K562 (cell line): ENCODE measurements around the gene RREB1. TPM values are rescaled to one million over a fixed set of nuclear protein-coding genes. Genes with fewer than 3 reads are reported as not detected.

Experiments used
- HLTF ChIP-seq: fragments of 450-650 bp; IDR thresholded peaks from 2 replicates; pipeline ENCODE4 v1.6.1; 2016
- MGA ChIP-seq: fragments of 450-650 bp; IDR thresholded peaks from 2 replicates; pipeline ENCODE4 v1.6.1; 2016; ENCODE audit warnings: mild to moderate bottlenecking, moderate library complexity
- MTA2 ChIP-seq: fragments of 450-650 bp; IDR thresholded peaks from 2 replicates; pipeline ENCODE4 v1.6.1; 2016; ENCODE audit warnings: low read depth
- POLR2G ChIP-seq: fragments of 200-400 bp; formaldehyde crosslinking; IDR thresholded peaks from 2 replicates; pipeline ENCODE4 v1.6.1; 2017; ENCODE audit warnings: low read depth, mild to moderate bottlenecking, antibody characterized with exemption, low read length, moderate library complexity
- SMARCE1 ChIP-seq: fragments of 450-650 bp; IDR thresholded peaks from 2 replicates; pipeline ENCODE4 v1.7.1; 2016; ENCODE audit warnings: mild to moderate bottlenecking
- VEZF1 ChIP-seq: fragments of 200-800 bp; sonication (Bioruptor generic); IDR thresholded peaks from 2 replicates; pipeline ENCODE4 v1.6.1; 2017; ENCODE audit warnings: missing genetic modification characterization, missing compliant biosample characterization
- ZBTB11 ChIP-seq, 3 experiments: fragments of 200-800 bp in 1 of 3; fragments of 250-450 bp in 1 of 3; fragments of 450-650 bp in 1 of 3; sonication (Bioruptor Pico) in 1 of 3; sonication (Bioruptor generic) in 1 of 3; formaldehyde crosslinking in 1 of 3; IDR thresholded peaks; 2 replicates each; pipeline versions ENCODE4 v1.6.1 to v1.8.0; 2016 to 2022; ENCODE audit warnings: mild to moderate bottlenecking in 2 of 3, missing genetic modification characterization in 2 of 3, missing compliant biosample characterization in 1 of 3, moderate library complexity in 1 of 3
- ZNF239 ChIP-seq: fragments of 250-450 bp; sonication (Bioruptor Pico); IDR thresholded peaks from 2 replicates; pipeline ENCODE4 v1.4.0; 2020; ENCODE audit warnings: mild to moderate bottlenecking
- ZNF668 ChIP-seq: fragments of 250-450 bp; sonication (Bioruptor Pico); IDR thresholded peaks from 2 replicates; pipeline ENCODE4 v1.8.0; 2022; ENCODE audit warnings: mild to moderate bottlenecking, inconsistent platforms
- polyA plus RNA-seq, 8 experiments: library from polyadenylated mRNA; depleted of rRNA in 4 of 8; stranded (reverse) in 5 of 8; unstranded in 3 of 8; fragments of >200 nt; fragmentation: Nextera tagmentation in 2 of 8; fragmentation: Illumina TruSeq in 1 of 8; extraction: Ambion mirVana in 2 of 8; extraction: Trizol in 1 of 8; gene quantifications; 2 replicates each; pipeline versions ENCODE4 v1.2.1 to v1.2.3, GENCODE V29; 2011 to 2014; ENCODE audit warnings: inconsistent platforms in 1 of 8, missing spikeins in 1 of 8
- total RNA-seq, 7 experiments: library from RNA; depleted of rRNA in 6 of 7; stranded (reverse); fragments of >200 nt in 6 of 7; fragmentation: Illumina TruSeq in 2 of 7; extraction: Trizol in 2 of 7; gene quantifications; 2 replicates each; pipeline versions ENCODE4 v1.2.1 to v1.2.3, GENCODE V29; 2011 to 2021; ENCODE audit warnings: low replicate concordance in 1 of 7

Gene RREB1
- total and polyA plus RNA-seq, 9 of the 15 experiments (the other 6 are each of a cell fraction or from before 2014, with no cell fraction given) = 3.3 to 64.2 (median 19.3) TPM

GRCh38 chr6:7147051-7147671 is 39.4 kb downstream of the RREB1 start (continued):
- TF ChIP-seq MGA (peak; percentile 44; the same call in 1 of the 2 replicates), ZNF668 (CRISPR knock-in tag) (peak; percentile 60; the same call in 1 of the 2 replicates), ZBTB11 (CRISPR knock-in tag; IDR thresholded peaks at IDR 0.05) (no peak), HLTF (0 out of 2 replicates have a peak, but pooled peaks have one; percentile 16), VEZF1 (CRISPR knock-in tag) (no peak), MTA2 (0 out of 2 replicates have a peak, but pooled peaks have one; percentile 10), SMARCE1 (peak; percentile 51; the same call in 1 of the 2 replicates), ZNF239 (CRISPR knock-in tag) (0 out of 2 replicates have a peak, but pooled peaks have one; percentile 4), POLR2G (no peak)
